Effector memory CD4-positive, alpha-beta T cell (primary cell): ENCODE results near the gene FAM43A.

Experiments
- DNase-seq, 3 donors: peaks; one replicate each; pipeline ENCODE4 v3.0.0-alpha.2; 2020
- H3K27ac ChIP-seq: 2 replicates; pipeline ENCODE4 v1.7.0; 2013; ENCODE audit warnings: mild to moderate bottlenecking, low read length, moderate library complexity; ENCODE audit not compliant: insufficient read depth, poor library complexity, severe bottlenecking
- H3K27me3 ChIP-seq: replicated peaks from 2 replicates; pipeline ENCODE4 v1.7.0; 2013; ENCODE audit warnings: mild to moderate bottlenecking, low read length; ENCODE audit not compliant: insufficient read depth, control insufficient read depth, poor library complexity, severe bottlenecking
- H3K36me3 ChIP-seq: 2 replicates; pipeline ENCODE4 v1.7.0; 2013; ENCODE audit warnings: mild to moderate bottlenecking, low read length, moderate library complexity; ENCODE audit not compliant: control insufficient read depth, insufficient read depth
- H3K4me1 ChIP-seq: 2 replicates; pipeline ENCODE4 v1.7.0; 2013; ENCODE audit warnings: low read length, mild to moderate bottlenecking; ENCODE audit not compliant: control insufficient read depth, insufficient read depth, poor library complexity, severe bottlenecking
- H3K4me3 ChIP-seq: 2 replicates; pipeline ENCODE4 v1.7.0; 2013; ENCODE audit warnings: low read length, low read depth, mild to moderate bottlenecking; ENCODE audit not compliant: insufficient read depth, poor library complexity, severe bottlenecking
- H3K9me3 ChIP-seq: 2 replicates; pipeline ENCODE4 v1.7.0; 2013; ENCODE audit warnings: mild to moderate bottlenecking, low read length, moderate library complexity; ENCODE audit not compliant: control insufficient read depth

Gene FAM43A

DNA sequence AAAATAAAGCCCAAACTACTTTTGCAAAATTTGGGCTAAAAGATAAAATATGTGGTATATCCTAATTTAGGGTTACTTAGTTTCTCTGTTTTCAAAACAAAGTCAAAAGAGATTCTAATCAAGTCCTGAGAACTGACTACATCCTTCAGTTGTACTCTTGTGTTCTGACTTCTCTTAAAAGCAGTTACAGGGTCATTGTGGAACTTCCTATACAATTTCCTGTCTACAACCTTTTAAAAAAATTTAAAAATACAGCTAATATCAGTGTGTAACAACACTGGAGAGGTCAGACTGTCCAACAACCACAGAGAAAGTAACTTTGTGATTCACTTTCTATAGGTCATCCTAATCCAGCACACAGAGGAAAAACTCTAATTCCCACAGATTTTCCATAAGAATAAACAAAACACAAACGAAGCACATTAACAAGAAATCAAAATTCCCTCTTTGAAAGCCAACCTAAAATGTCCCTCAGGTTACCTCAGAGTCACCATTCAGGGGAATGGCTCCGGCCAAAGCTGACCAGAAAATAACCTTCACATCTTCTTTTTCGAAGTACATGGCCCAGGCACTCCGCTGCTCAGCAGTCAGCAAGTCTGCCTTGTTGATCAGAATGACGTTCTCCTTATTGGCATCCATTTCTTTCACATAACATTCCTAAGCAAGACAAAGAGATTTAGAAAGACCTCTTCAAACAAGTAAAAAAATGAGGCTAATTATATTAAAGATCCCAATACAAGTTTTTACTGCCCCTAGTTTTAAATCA, 27.0 kb upstream of the FAM43A start:
- Histone ChIP-seq H3K36me3 (peaks cover 37% of the 10 kb centered on the region), H3K27ac (no peak overlapping the region), H3K4me1 (no peaks in the 10 kb centered on the region), H3K4me3 (no peak overlapping the region), H3K9me3 (no peaks in the 10 kb centered on the region), H3K27me3 (no peaks in the 10 kb centered on the region)
- DNase-seq, result no peak

DNA sequence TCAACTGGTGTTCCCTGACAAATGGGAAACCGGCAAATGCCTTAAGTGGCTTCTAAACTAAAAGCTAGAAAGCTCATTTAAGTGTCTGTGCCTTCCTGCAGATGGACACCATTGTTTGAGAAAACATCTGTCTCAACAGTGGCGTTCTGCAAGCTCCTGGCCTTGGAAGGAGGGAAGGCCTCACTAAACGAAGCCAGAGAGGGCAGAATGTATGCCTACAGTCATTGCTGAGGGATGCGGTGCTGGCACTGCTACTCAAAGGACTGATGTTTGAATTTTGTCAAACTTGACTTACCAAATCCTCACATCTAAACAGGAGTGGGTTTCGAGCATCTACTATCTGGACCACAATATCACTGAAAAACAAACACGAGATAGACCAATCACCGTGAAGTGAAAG, 25.9 kb upstream of the FAM43A start:
- no peak overlapping the region for H3K27ac ChIP-seq
- DNase-seq, result no peak
- no peaks in the 10 kb centered on the region for H3K4me1 ChIP-seq
- no peak overlapping the region for H3K4me3 ChIP-seq
- H3K27me3 ChIP-seq, result no peaks in the 10 kb centered on the region
- H3K9me3 ChIP-seq, result no peaks in the 10 kb centered on the region
- peaks cover 45% of the 10 kb centered on the region for H3K36me3 ChIP-seq

DNA sequence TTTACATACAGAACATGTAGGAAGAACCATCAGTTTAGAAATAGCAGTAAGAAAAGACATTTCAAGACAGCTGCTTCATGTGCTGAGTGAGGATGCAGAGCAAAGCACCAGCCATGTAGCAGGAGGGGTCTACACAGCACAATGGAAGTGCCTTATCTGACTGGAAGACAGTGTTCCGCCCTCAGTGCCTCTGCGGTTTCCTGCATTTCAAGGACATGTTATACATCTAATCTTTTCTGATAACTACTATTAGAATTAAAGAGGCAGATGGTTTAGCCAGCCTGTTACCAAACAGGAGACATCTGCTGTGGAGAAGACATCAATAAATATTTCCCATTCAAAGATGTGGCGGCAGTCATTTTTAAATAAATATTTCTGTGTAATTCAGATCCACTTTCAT, 24.3 kb upstream of the FAM43A start:
- H3K4me3 ChIP-seq, result no peak overlapping the region
- H3K27me3 ChIP-seq, result no peaks in the 10 kb centered on the region
- H3K9me3 ChIP-seq, result no peaks in the 10 kb centered on the region
- no peaks in the 10 kb centered on the region for H3K4me1 ChIP-seq
- DNase-seq, result no peak
- H3K27ac ChIP-seq, result no peak overlapping the region
- H3K36me3 ChIP-seq, result peaks cover 61% of the 10 kb centered on the region

DNA sequence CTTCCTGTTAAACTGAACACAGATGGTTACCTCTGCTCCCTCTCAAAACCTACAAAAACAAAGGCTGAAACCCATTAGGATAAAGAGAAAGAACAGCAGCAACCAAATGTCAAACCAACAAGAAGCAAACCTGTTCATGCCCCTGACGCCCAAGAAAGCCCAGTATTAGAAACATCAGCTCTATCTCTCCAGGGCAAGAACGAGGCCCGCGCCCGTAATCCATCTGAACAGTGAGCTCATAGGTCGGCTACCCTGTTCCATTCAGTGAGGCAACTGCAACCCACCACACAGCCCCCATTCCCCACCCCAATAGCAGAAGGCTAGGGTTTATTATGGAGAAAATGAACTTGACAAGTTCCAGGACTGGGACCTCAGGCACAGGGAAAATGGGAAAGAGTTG, 23.7 kb upstream of the FAM43A start:
- peaks cover 65% of the 10 kb centered on the region for H3K36me3 ChIP-seq
- H3K4me3 ChIP-seq, result no peak overlapping the region
- H3K27ac ChIP-seq, result no peak overlapping the region
- no peaks in the 10 kb centered on the region for H3K9me3 ChIP-seq
- no peak for DNase-seq
- no peaks in the 10 kb centered on the region for H3K4me1 ChIP-seq
- no peaks in the 10 kb centered on the region for H3K27me3 ChIP-seq

DNA sequence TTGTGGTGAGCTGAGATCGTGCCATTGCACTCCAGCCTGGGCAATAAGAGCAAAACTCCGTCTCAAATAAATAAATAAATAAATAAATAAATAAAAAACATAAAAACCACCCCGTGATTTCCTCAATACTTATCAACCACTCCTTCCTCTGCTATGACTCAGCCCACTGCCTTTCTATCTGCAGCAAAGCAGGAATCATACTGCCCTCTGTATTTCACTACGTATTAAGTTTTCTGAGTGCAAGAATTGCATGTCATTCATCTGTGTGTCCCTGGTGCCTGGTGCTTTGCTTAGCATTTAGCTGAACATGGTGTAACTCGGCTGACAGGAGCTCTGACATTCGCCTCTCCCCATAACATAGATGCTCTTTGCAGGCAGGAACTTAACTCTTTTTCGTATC, 20.8 kb upstream of the FAM43A start:
- no peak overlapping the region for H3K4me3 ChIP-seq
- H3K27ac ChIP-seq, result no peak overlapping the region
- no peaks in the 10 kb centered on the region for H3K9me3 ChIP-seq
- DNase-seq, result no peak
- no peaks in the 10 kb centered on the region for H3K27me3 ChIP-seq
- no peaks in the 10 kb centered on the region for H3K4me1 ChIP-seq
- peaks cover 53% of the 10 kb centered on the region for H3K36me3 ChIP-seq

DNA sequence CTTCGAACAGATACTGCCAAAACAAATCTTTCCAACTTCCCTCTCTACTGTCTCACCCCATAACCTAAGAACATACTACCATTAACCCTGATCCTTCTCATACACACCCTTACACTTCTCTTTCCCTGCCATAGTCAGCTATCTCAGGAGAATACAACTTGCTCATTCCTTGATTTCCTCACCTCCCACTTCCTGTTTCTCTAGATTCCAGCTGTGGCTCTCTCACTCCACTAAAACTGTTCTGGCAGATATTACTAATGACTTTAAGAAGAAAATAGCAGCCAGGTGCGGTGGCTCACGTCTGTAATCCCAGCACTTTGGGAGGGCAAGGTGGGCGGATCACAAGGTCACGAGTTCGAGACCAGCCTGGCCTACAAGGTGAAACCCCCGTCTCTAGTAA, 18.3 kb upstream of the FAM43A start:
- Histone ChIP-seq H3K27me3 (no peaks in the 10 kb centered on the region), H3K9me3 (no peaks in the 10 kb centered on the region), H3K36me3 (peaks cover 44% of the 10 kb centered on the region), H3K4me3 (no peak overlapping the region), H3K4me1 (peaks cover 6% of the 10 kb centered on the region), H3K27ac (no peak overlapping the region)
- no peak for DNase-seq

DNA sequence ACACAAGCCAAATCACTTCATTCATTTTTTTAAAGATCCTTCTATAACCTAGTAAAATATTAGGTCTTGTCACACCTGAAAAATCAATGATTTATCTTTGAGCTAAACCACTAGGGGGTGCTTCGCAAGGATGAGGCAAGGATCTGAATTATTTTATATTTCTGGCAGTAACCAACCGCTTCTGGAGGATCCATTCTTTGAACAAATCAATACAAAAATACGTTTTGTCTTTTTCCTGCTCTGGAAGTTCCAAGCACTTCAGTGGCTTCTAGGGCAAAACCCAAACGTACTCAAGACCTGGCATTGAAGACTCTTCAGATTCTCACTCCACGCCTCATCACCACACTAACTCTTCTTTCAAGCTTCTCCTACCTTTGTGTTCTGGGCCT, 14.2 kb upstream of the FAM43A start:
- Histone ChIP-seq H3K27ac (peak overlapping the region; percentile 93), H3K4me1 (peaks cover 10% of the 10 kb centered on the region), H3K36me3 (peaks cover 16% of the 10 kb centered on the region), H3K9me3 (no peaks in the 10 kb centered on the region), H3K4me3 (peak overlapping the region; percentile 84), H3K27me3 (peaks cover 3% of the 10 kb centered on the region)
- peak in 1 of 3 donors; percentile 21 for DNase-seq

DNA sequence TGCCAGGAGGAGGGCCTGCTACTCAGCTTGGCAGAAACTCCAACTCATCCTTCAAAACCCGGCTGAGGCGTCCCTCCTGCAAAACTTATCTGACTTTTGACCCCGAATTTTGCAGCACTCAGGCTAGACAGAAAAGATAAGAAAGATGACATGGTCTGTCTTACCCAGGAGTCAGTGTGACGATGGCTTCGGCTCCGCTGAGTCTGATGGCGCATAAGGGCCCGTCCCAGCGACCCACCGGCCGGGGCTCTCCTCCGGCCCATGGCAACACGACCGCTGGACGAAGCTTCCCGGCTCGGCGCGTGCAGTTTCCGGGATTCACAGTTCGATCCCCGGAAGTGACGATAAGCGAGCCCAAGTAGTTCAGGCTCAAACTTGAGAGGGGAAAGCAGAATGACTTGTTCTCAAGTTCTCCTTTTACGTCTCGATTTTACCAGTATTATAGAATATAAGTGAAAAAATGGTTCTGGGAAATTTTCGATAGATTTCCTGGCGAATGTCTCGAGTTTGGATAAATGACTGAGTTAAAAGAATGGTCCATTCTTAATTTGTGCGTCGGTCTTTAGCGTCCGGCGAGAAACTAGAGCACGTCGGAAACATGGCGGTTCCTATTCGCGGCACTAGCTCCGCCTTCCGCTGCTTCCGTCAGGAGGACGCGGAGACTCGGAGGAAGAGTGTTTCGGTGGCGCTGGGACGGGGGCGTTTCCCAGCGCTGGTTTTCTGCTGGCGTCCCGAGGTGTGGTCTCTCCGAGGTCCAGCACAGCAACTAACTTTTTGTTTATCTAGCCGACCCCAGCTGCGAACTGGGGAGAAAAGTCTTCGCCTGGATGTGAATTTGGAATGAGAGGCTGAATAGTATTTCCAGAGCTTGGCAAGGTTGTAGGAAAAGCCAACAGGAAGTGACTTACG, 13.5 kb upstream of the FAM43A start, which contains the start of gene LSG1:
LSG1 (minus strand) TSS at position 292 of the 909 bp plus-strand sequence; CDS start at position 263, 29 bp downstream.
- Histone ChIP-seq H3K36me3 (peaks cover 13% of the 10 kb centered on the region), H3K27me3 (peaks cover 3% of the 10 kb centered on the region), H3K9me3 (no peaks in the 10 kb centered on the region), H3K4me1 (peaks cover 10% of the 10 kb centered on the region), H3K27ac (peak within 1 kb of the TSS; percentile 93), H3K4me3 (peak within 1 kb of the TSS; percentile 84)
- DNase-seq, result peak; percentile 74 to 83 (median 75)

DNA sequence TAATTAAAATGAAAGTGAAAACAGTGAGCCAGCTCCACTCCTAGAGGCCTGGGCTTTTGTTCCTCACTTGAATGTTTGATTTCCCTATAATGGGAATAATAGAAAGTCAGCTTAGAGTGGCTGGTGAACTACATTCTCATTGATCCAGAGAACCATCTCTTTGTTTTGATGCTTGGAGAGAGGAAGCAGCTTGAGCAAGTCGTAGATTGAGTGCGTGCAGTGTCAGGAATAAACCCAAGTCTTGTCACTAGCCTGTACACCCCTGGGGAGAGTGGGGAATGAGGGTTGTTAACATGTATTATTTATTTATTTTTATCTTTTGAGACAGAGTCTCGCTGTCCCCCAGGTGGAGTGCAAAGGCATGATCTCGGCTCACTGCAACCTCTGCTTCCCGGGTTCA, 12.8 kb upstream of the FAM43A start:
- no peak for DNase-seq
- Histone ChIP-seq H3K27me3 (peaks cover 3% of the 10 kb centered on the region), H3K4me1 (peaks cover 10% of the 10 kb centered on the region), H3K36me3 (peaks cover 13% of the 10 kb centered on the region), H3K27ac (peak overlapping the region; percentile 93), H3K4me3 (peak overlapping the region; percentile 84), H3K9me3 (no peaks in the 10 kb centered on the region)

DNA sequence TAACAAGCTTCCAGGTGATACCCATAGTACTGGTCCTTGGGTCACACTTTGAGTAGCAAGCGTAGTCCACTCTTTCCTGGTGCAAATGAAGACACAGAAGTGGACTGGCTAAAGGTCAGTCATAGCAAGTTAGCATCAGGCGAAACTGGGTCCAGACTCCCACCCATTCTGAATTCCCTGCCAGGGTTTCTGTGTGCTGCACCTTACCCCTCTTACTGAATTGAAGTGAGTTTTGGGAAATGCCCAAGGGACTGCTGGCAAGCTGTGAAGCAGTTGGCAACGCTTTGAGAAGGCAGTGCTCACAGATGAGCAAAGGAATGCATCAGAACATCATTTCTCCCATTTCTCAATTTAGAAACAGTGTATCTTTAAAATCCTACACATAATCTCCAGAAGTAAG, 11.9 kb upstream of the FAM43A start:
- peaks cover 10% of the 10 kb centered on the region for H3K4me1 ChIP-seq
- peaks cover 8% of the 10 kb centered on the region for H3K36me3 ChIP-seq
- no peak overlapping the region for H3K27ac ChIP-seq
- no peak overlapping the region for H3K4me3 ChIP-seq
- DNase-seq, result no peak
- no peaks in the 10 kb centered on the region for H3K9me3 ChIP-seq
- H3K27me3 ChIP-seq, result peaks cover 3% of the 10 kb centered on the region
